Nephron (organoid): ENCODE data around the gene NELFA.

Experiments used
- H3K27ac Mint-ChIP-seq, 3 experiments: 2 replicates each; pipeline ENCODE4 v1.8.0; 2020; ENCODE audit warnings: mixed read lengths in 3 of 3, mild to moderate bottlenecking in 2 of 3, moderate library complexity in 1 of 3
- H3K27me3 Mint-ChIP-seq: 2 replicates; pipeline ENCODE4 v1.8.0; 2021; ENCODE audit warnings: low read depth, mild to moderate bottlenecking, moderate library complexity, mixed read lengths
- H3K36me3 Mint-ChIP-seq: 2 replicates; pipeline ENCODE4 v1.8.0; 2020; ENCODE audit warnings: low read depth, mixed read lengths
- H3K4me1 Mint-ChIP-seq: 2 replicates; pipeline ENCODE4 v1.8.0; 2020; ENCODE audit warnings: mixed read lengths
- H3K4me3 Mint-ChIP-seq, 3 experiments: 2 replicates each; pipeline ENCODE4 v1.8.0; 2020; ENCODE audit warnings: mild to moderate bottlenecking in 3 of 3, mixed read lengths in 3 of 3, moderate library complexity in 2 of 3
- H3K9me3 Mint-ChIP-seq: 2 replicates; pipeline ENCODE4 v1.8.0; 2020; ENCODE audit warnings: mixed read lengths
- CTCF ChIP-seq, 3 experiments: fragments of 200-600 bp; sonication (generic); IDR thresholded peaks; one replicate each; pipeline ENCODE4 v1.5.0; 2021; ENCODE audit warnings: antibody characterized with exemption in 3 of 3; ENCODE audit not compliant: unreplicated experiment in 3 of 3

The NELFA gene

GRCh38 chr4:1982124-1983052, 26.4 kb downstream of the NELFA start:
- no peak for TF ChIP-seq CTCF (IDR thresholded peaks at IDR 0.05; ENCODE audit: unreplicated experiment in 3 of 3)

GRCh38 chr4:1981251-1982058, 27.3 kb downstream of the NELFA start:
- Mint-ChIP-seq H3K4me3 (no peak overlapping the region), H3K36me3 (peaks cover 50% of the 10 kb centered on the region), H3K27ac (no peak overlapping the region), H3K4me1 (peaks cover 5% of the 10 kb centered on the region), H3K27me3 (peaks cover 4% of the 10 kb centered on the region), H3K9me3 (no peaks in the 10 kb centered on the region)
- TF ChIP-seq CTCF (IDR thresholded peaks at IDR 0.05; ENCODE audit: unreplicated experiment in 3 of 3): no peak

More at GRCh38 chr4:1982124-1983052, 26.4 kb downstream of the NELFA start:
- peaks cover 4% of the 10 kb centered on the region for H3K27me3 Mint-ChIP-seq
- H3K27ac Mint-ChIP-seq: no peak overlapping the region
- H3K36me3 Mint-ChIP-seq: peaks cover 44% of the 10 kb centered on the region
- H3K4me1 Mint-ChIP-seq: peaks cover 5% of the 10 kb centered on the region
- no peaks in the 10 kb centered on the region for H3K9me3 Mint-ChIP-seq
- no peak overlapping the region for H3K4me3 Mint-ChIP-seq

DNA sequence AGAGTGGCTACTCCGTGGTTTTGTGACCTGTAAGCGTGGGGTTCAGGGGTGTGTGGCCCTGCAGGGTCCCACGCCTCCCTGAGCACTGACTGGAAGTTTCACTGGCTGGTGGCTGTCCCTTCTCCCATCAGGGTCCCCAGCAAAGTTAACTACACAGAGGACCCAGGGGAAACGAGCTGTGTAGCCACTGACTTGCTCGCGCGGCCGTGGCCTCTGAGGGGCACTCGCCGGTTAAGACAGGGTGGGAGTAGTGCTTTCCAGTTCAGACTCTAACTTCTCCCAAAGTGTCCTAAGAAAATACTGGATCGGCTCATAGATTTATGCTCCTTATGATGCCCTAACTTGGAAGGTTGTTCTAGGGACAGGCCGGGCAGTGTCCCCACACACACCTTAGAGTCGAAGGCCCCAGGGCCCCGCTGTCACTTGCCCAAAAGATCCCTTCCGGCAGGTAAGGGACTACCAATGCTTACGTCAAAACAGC, 28.2 kb downstream of the NELFA start:
- H3K27me3 Mint-ChIP-seq: peaks cover 4% of the 10 kb centered on the region
- H3K9me3 Mint-ChIP-seq: no peaks in the 10 kb centered on the region
- no peak for TF ChIP-seq CTCF (IDR thresholded peaks at IDR 0.05; ENCODE audit: unreplicated experiment in 3 of 3)
- peaks cover 5% of the 10 kb centered on the region for H3K4me1 Mint-ChIP-seq
- H3K27ac Mint-ChIP-seq: no peak overlapping the region
- H3K4me3 Mint-ChIP-seq: no peak overlapping the region
- peaks cover 58% of the 10 kb centered on the region for H3K36me3 Mint-ChIP-seq

- H3K9me3 Mint-ChIP-seq: no peaks in the 10 kb centered on the region
- TF ChIP-seq CTCF (IDR thresholded peaks at IDR 0.05; ENCODE audit: unreplicated experiment in 3 of 3): no peak
- H3K27ac Mint-ChIP-seq: peak overlapping the region; percentile 0 to 86 (median 19)
- peaks cover 4% of the 10 kb centered on the region for H3K27me3 Mint-ChIP-seq
- H3K4me3 Mint-ChIP-seq: no peak overlapping the region
- H3K36me3 Mint-ChIP-seq: peaks cover 67% of the 10 kb centered on the region
- peaks cover 5% of the 10 kb centered on the region for H3K4me1 Mint-ChIP-seq
Measured at GRCh38 chr4:1979477-1980196, 29.1 kb downstream of the NELFA start.

DNA sequence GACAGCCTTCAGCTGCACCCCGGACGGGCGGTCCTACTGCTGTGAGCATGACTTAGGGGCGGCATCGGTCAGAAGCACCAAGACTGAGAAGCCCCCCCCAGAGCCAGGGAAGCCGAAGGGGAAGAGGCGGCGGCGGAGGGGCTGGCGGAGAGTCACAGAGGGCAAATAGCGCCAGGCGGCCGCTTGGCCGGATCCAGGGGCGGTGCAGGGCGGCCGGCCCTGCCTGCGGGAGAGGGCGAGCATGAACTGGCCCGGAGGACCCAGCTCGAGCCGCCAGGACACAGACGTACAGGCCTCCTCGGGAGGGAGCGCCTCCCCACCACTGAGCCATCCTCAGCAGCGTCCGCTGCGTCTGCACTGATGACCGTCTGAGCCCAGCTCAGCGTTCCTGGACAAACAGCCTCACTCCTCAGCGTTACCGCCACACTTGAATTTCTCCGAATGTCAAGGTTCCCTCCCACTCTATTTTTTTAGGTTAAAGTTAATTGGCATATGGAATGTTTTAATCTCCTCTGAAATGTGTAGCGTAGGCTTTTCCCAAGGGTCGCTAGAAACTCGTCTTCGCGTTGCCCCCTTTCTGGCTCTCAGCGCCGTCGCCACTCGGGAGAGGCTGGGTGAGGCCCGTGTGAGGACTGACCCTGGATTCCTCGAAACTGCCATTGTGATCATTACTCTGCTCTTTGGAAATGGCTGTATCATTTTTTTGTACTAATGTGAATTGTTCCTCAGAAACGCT, 29.9 kb downstream of the NELFA start:
- no peak for TF ChIP-seq CTCF (IDR thresholded peaks at IDR 0.05; ENCODE audit: unreplicated experiment in 3 of 3)
- H3K36me3 Mint-ChIP-seq: peaks cover 70% of the 10 kb centered on the region
- peaks cover 4% of the 10 kb centered on the region for H3K27me3 Mint-ChIP-seq
- peaks cover 5% of the 10 kb centered on the region for H3K4me1 Mint-ChIP-seq
- H3K27ac Mint-ChIP-seq: peak overlapping the region; percentile 0 to 86 (median 19)
- no peaks in the 10 kb centered on the region for H3K9me3 Mint-ChIP-seq
- no peak overlapping the region for H3K4me3 Mint-ChIP-seq
